GM18526 (cell line): ENCODE measurements around the gene SLC16A11.

Experiments
- POLR2A ChIP-seq: IDR thresholded peaks from 3 replicates; pipeline ENCODE4 v1.6.1; 2011; ENCODE audit not compliant: insufficient read length; ENCODE audit errors: extremely low read depth

The SLC16A11 gene, protein sequence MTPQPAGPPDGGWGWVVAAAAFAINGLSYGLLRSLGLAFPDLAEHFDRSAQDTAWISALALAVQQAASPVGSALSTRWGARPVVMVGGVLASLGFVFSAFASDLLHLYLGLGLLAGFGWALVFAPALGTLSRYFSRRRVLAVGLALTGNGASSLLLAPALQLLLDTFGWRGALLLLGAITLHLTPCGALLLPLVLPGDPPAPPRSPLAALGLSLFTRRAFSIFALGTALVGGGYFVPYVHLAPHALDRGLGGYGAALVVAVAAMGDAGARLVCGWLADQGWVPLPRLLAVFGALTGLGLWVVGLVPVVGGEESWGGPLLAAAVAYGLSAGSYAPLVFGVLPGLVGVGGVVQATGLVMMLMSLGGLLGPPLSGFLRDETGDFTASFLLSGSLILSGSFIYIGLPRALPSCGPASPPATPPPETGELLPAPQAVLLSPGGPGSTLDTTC

DNA sequence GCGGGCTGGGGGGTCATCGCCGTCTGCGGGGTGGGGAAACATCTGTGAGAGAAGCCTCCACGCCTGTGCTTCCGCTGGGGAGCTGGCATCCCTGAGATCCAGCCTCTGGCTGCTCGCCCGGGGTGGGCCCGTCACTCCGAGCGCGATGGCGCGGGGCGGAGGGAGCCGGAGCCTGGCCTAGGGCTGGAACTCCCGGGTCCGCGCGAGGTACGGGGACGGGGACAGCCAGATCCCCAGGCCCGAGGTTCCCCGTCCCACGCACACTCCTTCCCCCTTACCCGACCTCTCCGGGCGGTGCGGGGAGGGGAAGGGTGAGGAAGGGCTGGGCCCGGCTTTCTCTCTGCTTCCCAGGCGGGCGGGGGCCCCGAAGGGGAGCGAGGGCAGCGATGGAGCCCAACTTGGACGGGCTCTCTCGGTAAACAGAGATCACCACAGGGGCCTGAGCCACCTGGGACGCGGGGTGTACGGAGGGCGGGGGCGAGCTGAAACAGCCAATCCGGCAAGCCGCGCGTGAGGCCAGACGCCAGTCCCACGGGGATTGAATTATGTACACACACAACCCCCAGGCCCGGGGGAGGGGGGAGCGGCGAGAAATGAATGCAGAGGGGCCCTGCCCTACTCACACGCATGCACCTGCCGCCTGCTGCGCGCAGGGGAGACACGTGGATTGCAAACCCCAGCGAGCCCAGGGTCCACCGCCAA is at the start of gene SLC16A11:
Gene SLC16A11, minus strand, starts transcription at position 596 of the 702 bp plus-strand sequence. Its CDS starts 579 bp downstream, at position 17.
- TF ChIP-seq POLR2A = no peak

DNA sequence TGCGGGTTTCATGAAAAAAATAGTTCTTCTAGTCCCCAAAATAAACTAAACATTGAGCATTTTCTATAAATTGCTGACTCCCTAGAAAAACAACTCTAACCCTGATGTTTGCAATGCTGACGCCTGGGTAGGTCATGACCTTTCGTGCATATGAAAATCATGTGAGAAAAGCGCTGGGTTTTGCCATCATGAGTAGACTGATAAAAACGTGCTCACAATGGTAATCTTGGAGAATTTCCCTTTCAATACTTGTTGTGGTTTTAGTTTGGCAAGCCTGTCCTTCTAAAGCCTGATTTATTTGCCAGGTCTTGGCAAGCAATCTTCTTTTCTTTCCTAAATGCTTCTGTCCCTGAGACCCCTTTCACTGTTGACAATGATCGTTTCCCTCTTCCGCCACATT is 40.2 kb upstream of the SLC16A11 start:
- TF ChIP-seq POLR2A = no peak

DNA sequence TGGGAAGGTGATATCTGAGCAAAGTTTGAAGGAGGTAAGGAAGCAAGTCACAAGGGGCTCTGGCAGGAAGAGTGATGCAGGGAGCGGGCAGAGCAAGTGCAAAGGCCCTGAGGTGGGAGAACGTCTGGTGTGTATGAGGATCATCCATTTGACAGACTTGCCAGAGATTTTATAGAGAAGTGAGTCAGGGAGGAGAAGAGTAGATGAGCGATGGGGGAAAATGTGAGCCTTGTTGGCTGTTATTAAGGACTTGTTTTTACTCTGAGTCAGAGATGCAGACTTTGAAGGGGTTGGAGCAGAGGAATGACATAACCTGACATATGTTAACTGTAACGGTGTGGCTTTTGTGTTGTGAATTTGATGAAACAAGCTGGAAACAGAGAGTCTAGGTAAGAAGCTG is 39.7 kb upstream of the SLC16A11 start:
- TF ChIP-seq POLR2A = no peak

DNA sequence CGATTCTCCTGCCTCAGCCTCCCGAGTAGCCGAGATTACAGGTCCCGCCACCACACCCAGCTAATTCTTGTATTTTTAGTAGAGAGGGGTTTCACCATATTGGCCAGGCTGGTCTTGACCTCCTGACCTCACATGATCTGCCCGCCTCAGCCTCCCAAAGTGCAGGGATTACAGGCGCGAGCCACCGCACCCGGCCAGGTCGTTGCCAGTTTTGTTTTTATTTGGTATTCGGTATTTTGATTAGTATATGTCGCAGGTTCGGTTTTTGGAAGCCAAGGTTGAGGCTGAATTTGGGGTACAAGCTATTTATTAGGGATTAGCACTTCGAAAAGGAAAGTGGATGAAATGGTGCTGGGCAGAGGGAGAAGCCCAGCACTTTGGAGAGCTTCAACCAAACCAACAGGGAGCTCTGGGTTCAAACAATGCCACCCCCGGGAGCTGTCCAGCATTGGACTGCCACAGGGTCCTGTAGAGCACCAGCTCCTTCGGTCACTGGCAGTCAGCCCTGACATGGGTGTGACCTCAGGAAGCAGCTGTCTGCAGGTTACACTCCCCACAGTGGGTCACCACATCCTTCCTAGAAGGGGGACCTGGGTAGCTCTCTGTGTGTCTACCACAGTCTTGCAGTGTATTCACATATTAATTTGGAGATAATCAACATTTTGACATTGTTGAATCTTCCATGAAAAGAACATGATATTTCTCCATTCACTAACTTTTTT is 37.6 kb upstream of the SLC16A11 start:
- no peak for TF ChIP-seq POLR2A

DNA sequence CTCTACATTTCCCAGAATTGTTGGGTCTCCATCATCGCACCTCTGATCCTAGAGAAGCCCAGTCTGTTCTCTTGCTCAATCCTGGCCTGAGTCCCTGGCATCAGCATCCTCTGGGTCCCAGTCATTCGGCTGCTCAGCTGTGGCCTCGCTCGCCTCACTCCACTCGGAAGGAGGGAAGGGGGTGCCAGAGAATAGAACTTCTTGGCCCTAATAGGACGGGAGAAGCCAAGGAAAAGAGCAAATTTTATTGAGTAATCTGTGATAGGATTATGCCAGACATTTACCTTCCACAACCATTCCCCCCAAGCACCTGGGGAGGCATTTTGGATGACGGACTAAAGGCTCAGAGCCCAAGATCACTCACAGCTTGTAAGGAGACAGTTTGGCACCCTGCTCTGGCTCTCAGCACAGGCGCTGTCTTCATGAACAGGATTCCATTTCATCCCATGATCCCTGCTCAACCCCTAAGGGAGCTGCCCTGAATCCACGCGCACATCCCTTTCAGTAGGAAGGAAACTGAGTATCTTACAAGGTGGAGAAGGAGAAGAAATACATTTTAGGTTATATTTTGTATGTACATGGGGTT is 36.7 kb upstream of the SLC16A11 start:
- no peak for TF ChIP-seq POLR2A

DNA sequence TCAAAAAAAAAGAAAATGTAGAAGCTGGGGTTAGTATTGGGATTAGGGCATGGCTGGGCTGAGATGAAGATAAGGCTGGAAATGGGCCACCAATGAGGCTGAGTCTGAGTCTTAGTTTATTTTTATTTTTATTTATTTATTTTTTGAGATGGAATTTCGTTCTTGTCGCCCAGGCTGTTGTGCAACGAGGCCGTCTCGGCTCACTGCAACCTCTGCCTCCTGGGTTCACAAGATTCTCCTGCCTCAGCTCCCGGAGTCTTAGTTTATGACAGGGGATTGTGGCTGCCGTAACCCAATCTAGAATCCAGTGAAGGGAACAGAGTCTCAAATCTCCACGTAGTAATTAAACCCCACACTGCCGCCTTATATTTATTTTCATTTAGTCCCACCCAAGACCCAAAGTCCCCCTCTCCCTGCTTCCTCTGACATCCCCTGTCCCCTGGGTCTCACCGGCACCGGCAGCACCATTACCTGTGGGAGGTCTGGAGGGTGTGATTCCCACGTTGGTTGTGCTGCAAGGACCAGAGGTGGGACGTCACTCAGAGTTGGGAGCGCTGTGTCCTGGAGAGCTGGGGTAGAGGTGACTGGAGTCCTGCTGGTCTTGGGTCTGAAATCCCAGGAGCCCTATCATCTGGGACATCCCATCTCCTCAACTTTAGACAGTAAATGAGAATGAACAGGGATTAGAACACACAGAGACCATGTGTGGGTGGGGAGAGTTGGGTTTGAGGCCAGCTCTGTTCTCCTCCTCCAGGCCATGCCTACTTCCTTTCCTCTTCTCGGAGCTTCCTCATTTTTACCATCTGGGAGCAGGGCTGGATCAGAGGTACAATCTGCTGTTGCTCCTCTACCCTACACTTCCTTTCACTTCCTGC is 35.9 kb upstream of the SLC16A11 start, which contains the start of gene CLEC10A:
Gene CLEC10A, minus strand, starts transcription at position 671 of the 875 bp plus-strand sequence. CDS start 1,439 bp downstream, outside the sequence.
- no peak for TF ChIP-seq POLR2A

DNA sequence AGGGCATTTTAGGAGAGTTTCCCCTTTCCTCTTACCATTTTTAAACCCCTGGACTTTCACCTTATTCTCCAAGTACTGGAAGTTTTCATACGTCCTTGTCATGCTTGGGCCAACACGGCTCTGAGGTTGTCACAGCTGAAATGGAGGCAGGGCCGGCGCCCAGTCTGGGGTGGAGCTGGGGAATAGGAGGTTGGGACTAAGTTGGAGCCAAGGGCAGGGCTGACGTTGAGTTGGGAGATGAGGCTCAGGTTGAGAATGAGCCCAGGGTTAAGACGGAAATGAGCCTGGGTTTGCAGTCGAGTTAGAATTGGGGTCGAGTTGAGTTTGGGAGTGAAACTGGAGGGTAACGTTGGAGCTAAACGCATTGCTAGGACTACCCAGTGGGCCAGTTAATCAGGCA is 34.8 kb upstream of the SLC16A11 start:
- TF ChIP-seq POLR2A = no peak

DNA sequence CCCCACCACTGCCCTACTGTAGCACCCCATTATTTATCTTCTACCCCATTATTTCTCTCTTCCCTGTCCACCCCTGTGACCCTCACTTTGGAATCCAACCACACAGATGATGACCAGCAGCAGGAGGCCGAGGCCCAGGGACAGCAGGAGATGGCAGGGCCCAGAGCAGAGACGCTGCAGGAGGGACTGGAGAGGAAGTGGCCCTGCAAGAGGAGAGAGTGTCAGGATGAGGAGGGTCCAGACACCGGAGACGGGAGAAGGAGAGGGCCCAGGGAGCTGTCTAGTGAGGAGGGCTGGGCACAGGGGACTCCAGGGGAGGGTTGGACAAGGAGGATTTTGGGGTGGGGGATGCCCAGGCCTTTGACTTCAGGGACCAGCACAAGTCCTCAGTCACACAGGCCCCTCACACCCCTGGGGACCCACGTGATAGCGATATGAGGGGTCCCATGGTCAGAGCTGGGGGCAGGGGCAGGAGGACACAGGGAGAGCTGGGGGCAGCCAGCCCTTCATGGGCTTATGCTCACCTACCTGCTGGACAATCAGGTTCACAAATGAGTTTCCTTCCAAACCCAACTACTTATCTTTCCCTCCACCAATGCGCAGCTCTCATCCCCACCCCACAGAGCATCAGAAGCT is 34.1 kb upstream of the SLC16A11 start:
- TF ChIP-seq POLR2A = no peak

DNA sequence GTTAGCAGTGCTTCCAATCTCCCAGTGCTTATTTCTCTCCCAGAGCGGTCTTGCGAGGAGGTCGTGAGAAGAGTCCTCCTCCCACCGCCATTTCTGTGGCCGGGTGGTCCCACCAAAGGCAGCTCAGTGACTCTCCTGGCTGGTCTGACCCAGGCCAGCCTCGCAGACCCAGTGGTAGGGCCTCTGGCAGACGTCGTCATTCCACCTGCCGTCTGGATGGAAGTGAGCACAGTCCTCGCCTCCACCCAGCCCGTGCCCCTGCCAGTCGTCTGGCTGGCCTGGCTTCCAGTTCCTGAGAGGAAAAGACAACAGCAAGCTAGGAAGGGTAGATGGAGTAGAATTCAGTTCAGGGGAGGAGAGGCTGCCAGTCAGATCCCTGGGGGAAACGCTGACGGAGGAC is 31.0 kb upstream of the SLC16A11 start:
- TF ChIP-seq POLR2A = no peak

DNA sequence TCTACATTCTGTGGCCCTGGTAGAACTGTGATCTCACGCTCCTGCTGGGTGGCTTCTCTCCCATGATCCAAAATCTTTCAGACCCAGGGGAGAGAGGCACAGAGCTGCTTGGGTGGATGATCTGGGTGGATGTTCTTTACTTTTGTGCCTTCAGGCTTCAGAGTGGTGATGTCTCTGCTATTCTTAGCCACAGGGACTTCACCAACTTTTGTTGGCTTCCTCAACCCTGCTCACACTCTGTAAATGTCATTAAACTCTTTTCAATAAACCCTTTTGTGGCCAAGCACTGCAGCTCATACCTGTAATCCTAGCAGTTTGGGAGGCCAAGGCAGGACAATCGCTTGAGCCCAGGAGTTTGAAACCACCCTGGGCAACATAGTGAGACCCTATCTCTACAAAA is 28.5 kb upstream of the SLC16A11 start:
- no peak for TF ChIP-seq POLR2A

DNA sequence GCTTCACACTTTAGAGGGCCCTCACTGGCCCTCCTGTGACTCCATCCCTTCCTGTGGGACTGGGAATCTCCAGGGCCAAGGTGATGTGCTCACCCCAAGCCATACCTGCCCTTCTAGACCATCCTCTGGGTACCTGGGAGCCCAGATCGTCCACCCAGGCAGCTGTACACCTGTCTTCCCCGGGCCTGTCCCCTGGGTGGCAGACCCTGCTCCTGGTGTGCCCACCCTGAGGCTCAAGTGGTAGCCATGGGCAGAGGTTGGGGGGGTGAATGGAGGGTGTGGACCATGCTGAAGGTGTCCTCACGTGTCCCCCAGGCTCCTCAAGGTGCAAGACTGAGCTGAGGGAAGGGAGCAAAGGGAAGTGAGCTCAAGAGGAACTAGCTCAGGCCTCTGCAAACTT is 26.8 kb upstream of the SLC16A11 start:
- no peak for TF ChIP-seq POLR2A

DNA sequence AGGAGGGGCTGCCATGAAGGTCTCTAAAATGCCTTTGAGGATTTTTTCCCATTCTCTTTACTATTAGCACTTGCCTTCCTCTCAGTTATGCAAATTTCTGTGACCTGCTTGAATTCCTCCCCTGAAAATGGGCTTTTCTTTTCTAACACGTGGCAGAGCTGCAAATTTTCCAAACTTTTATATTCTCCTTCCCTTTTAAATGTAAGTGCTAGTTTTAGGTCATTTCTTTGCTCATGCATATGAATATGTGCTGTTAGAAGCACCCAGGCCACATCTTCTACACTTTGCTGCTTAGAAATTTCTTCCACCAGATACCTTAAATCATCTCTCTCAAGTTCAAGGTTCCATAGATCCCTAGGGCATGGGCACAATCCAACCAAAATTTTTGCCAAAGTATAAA is 24.4 kb upstream of the SLC16A11 start:
- TF ChIP-seq POLR2A = no peak

DNA sequence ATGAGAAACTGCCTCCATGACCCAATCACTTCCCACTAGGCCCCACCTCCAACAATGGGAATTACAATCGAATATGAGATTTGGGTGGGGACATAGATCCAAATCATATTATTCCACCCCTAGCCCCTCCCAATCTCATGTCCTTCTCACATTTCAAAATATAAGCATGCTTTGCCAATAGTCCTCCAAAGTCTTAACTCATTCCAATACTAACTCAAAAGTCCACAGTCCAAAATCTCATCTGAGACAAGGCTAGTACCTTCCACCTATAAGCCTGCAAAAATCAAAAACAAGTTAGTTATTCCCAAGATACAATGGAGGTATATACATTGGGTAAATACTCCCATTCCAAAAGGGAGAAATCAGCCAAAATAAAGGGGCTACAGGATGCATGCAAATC is 23.3 kb upstream of the SLC16A11 start:
- no peak for TF ChIP-seq POLR2A

DNA sequence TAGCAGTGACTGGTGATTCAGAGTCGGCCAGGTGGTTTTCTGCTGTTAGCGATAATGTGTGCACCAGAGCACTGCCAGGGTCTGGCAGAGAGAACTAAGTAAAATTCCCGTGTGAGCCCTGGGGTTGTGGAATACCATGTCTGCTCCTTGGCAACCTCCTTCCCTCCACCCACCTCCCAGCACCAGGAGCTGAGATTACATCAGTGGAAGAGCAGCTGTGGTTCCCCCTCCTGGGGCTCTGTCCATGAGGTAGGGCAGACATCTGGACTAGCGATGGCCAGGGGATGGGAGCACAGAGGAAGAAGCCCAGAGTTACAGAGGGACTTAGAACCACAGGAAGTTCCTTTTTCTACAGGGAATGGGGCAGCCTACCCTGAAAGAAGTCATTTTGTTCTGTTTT is 20.4 kb upstream of the SLC16A11 start:
- no peak for TF ChIP-seq POLR2A

DNA sequence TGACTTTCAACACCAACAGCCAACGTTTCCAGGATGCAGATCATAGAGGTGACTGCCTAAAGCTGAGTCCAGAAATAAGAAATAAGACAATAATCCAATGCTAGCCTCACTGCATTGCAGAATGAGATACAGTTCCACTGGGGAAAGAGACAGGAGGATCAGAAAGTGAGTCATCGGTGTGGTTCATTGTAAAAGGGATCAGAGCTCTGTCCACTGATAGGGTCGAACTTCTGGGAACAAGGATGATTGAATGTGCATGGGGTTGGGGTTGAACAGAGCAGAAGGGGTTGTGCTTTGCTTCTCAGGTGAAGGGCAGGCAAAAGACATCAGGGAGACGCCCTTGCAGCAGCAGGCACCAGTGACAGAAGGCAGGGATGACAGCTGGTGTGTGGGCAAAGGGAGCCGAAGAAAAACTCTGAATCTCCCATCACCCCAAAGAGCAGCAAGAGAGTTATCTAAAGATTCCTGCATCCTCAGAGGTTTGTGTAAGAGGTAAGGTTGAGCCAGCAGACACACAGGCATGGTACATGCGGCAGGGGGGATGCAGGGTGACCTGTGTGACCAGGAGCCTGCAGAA is 19.7 kb upstream of the SLC16A11 start:
- TF ChIP-seq POLR2A = no peak
